H9 (cell line): ENCODE data around the gene ARVCF. TPM values are rescaled to one million over a fixed set of nuclear protein-coding genes. Genes with fewer than 3 reads are reported as not detected.

Source experiments
- DNase-seq: peaks from one replicate; pipeline ENCODE4 v3.0.0-alpha.2; 2017
- H2AFZ ChIP-seq: one replicate; pipeline ENCODE4 v1.6.1; 2013; ENCODE audit warnings: mild to moderate bottlenecking, low read length, control low read depth, moderate library complexity
- H2AK5ac ChIP-seq: 2 replicates; pipeline ENCODE4 v1.6.1; 2013; ENCODE audit warnings: low read length, control low read depth, mixed read lengths; ENCODE audit not compliant: insufficient read length
- H2BK120ac ChIP-seq: one replicate; pipeline ENCODE4 v1.6.1; 2013; ENCODE audit warnings: low read depth, mild to moderate bottlenecking, low read length, control low read depth, inconsistent platforms; ENCODE audit not compliant: poor library complexity, severe bottlenecking
- H2BK12ac ChIP-seq: 2 replicates; pipeline ENCODE4 v1.6.1; 2013; ENCODE audit warnings: low read length, control low read depth, mixed read lengths, low read depth; ENCODE audit not compliant: insufficient read length
- H2BK15ac ChIP-seq: 2 replicates; pipeline ENCODE4 v1.6.1; 2013; ENCODE audit warnings: low read depth, low read length, control low read depth
- H2BK20ac ChIP-seq: one replicate; pipeline ENCODE4 v1.6.1; 2013; ENCODE audit warnings: low read depth, mild to moderate bottlenecking, low read length, control low read depth, inconsistent platforms; ENCODE audit not compliant: poor library complexity, severe bottlenecking
- H2BK5ac ChIP-seq: 2 replicates; pipeline ENCODE4 v1.6.1; 2013; ENCODE audit warnings: low read length, control low read depth, mixed read lengths; ENCODE audit not compliant: insufficient read length
- H3K14ac ChIP-seq: 2 replicates; pipeline ENCODE4 v1.6.1; 2013; ENCODE audit warnings: low read length, control low read depth; ENCODE audit not compliant: insufficient read depth
- H3K18ac ChIP-seq: 2 replicates; pipeline ENCODE4 v1.6.1; 2013; ENCODE audit warnings: low read depth, mild to moderate bottlenecking, mixed read lengths, low read length, control low read depth; ENCODE audit not compliant: insufficient read length
- H3K23ac ChIP-seq: 2 replicates; pipeline ENCODE4 v1.6.1; 2013; ENCODE audit warnings: low read length, control low read depth, mixed read lengths, low read depth; ENCODE audit not compliant: insufficient read length
- H3K23me2 ChIP-seq: 2 replicates; pipeline ENCODE4 v1.6.1; 2013; ENCODE audit warnings: low read depth, mild to moderate bottlenecking, mixed read lengths, low read length, control low read depth; ENCODE audit not compliant: insufficient read length, poor library complexity, severe bottlenecking
- H3K27ac ChIP-seq: 2 replicates; pipeline ENCODE4 v1.5.1; 2013; ENCODE audit warnings: low read length, control low read depth, mixed read lengths, low read depth; ENCODE audit not compliant: insufficient read length
- H3K27me3 ChIP-seq: 2 replicates; pipeline ENCODE4 v1.6.1; 2013; ENCODE audit warnings: low read length, control low read depth, inconsistent platforms; ENCODE audit not compliant: insufficient read depth
- H3K4ac ChIP-seq: 2 replicates; pipeline ENCODE4 v1.6.1; 2013; ENCODE audit warnings: low read depth, mild to moderate bottlenecking, control low read depth, inconsistent platforms, low read length, moderate library complexity
- H3K4me1 ChIP-seq: 2 replicates; pipeline ENCODE4 v1.6.1; 2013; ENCODE audit warnings: low read length, control low read depth, inconsistent platforms; ENCODE audit not compliant: insufficient read depth
- H3K4me2 ChIP-seq: 2 replicates; pipeline ENCODE4 v1.6.1; 2013; ENCODE audit warnings: low read length, control low read depth, mixed read lengths; ENCODE audit not compliant: insufficient read length, insufficient read depth
- H3K56ac ChIP-seq: 2 replicates; pipeline ENCODE4 v1.6.1; 2013; ENCODE audit warnings: low read depth, mild to moderate bottlenecking, mixed read lengths, low read length, control low read depth; ENCODE audit not compliant: insufficient read length
- H3K79me1 ChIP-seq: 2 replicates; pipeline ENCODE4 v1.6.1; 2013; ENCODE audit warnings: low read depth, mild to moderate bottlenecking, moderate library complexity, low read length, control low read depth, inconsistent platforms; ENCODE audit not compliant: insufficient read depth, poor library complexity, severe bottlenecking
- H3K79me2 ChIP-seq: 2 replicates; pipeline ENCODE4 v1.6.1; 2013; ENCODE audit warnings: low read length, control low read depth, inconsistent platforms; ENCODE audit not compliant: insufficient read depth
- H3K9ac ChIP-seq: 2 replicates; pipeline ENCODE4 v1.6.1; 2013; ENCODE audit warnings: low read length, control low read depth, mixed read lengths; ENCODE audit not compliant: insufficient read length; ENCODE audit errors: extremely low read depth
- H3K9me3 ChIP-seq: one replicate; pipeline ENCODE4 v1.6.1; 2013; ENCODE audit warnings: low read depth, low read length, inconsistent platforms; ENCODE audit not compliant: control insufficient read depth
- H3T11ph ChIP-seq: one replicate; pipeline ENCODE4 v1.6.1; 2013; ENCODE audit warnings: mild to moderate bottlenecking, low read length, control low read depth, inconsistent platforms
- H4K20me1 ChIP-seq: one replicate; pipeline ENCODE4 v1.6.1; 2013; ENCODE audit not compliant: control insufficient read depth, insufficient read length, insufficient read depth
- H4K5ac ChIP-seq: 2 replicates; pipeline ENCODE4 v1.6.1; 2013; ENCODE audit warnings: low read depth, mild to moderate bottlenecking, mixed read lengths, low read length, control low read depth; ENCODE audit not compliant: insufficient read length
- H4K8ac ChIP-seq: replicated peaks from 2 replicates; pipeline ENCODE4 v1.6.1; 2013; ENCODE audit warnings: low read length, control low read depth, mixed read lengths, low read depth; ENCODE audit not compliant: insufficient read length
- H4K91ac ChIP-seq: 2 replicates; pipeline ENCODE4 v1.6.1; 2013; ENCODE audit warnings: low read depth, mild to moderate bottlenecking, moderate library complexity, mixed read lengths, low read length, control low read depth; ENCODE audit not compliant: insufficient read length
- H3K27ac Mint-ChIP-seq, 3 experiments: 2 replicates in 2 of 3; 3 replicates in 1 of 3; pipeline ENCODE4 v1.8.0; 2020 to 2021; ENCODE audit warnings: mixed read lengths in 3 of 3, mild to moderate bottlenecking in 1 of 3, moderate library complexity in 1 of 3
- H3K27me3 Mint-ChIP-seq: 2 replicates; pipeline ENCODE4 v1.8.0; 2021; ENCODE audit warnings: low read depth, mild to moderate bottlenecking, moderate library complexity, mixed read lengths
- H3K36me3 Mint-ChIP-seq, 3 experiments: 2 replicates in 2 of 3; 3 replicates in 1 of 3; pipeline ENCODE4 v1.8.0; 2020 to 2021; ENCODE audit warnings: low read depth in 3 of 3, mixed read lengths in 3 of 3; ENCODE audit not compliant: insufficient read depth in 1 of 3
- H3K4me1 Mint-ChIP-seq, 2 experiments: 2 replicates each; pipeline ENCODE4 v1.8.0; 2020; ENCODE audit warnings: mixed read lengths in 2 of 2
- H3K4me3 Mint-ChIP-seq, 2 experiments: 2 replicates in 1 of 2; 3 replicates in 1 of 2; pipeline ENCODE4 v1.8.0; 2020 to 2021; ENCODE audit warnings: mild to moderate bottlenecking in 2 of 2, mixed read lengths in 2 of 2, moderate library complexity in 1 of 2
- H3K9me3 Mint-ChIP-seq, 2 experiments: 2 replicates in 1 of 2; 3 replicates in 1 of 2; pipeline ENCODE4 v1.8.0; 2020; ENCODE audit warnings: mild to moderate bottlenecking in 2 of 2, mixed read lengths in 2 of 2, moderate library complexity in 1 of 2
- CTCF ChIP-seq: fragments of 200-600 bp; sonication (generic); conservative IDR thresholded peaks from 3 replicates; pipeline ENCODE4 v1.8.0; 2021; ENCODE audit warnings: antibody characterized with exemption, mild to moderate bottlenecking
- WGBS: extraction: QIAGEN DNeasy Blood & Tissue Kit; methylation state at CpG from one replicate; pipeline ENCODE4 v1.1.7; 2013; ENCODE audit warnings: missing lambda C conversion rate, low lambda C conversion rate, mixed read lengths; ENCODE audit not compliant: insufficient read length; ENCODE audit errors: extremely low coverage; 5-methylcytosine and 5-hydroxymethylcytosine counted together
- total RNA-seq: library from RNA; stranded (reverse); gene quantifications from 2 replicates; pipeline ENCODE4 v1.2.1, GENCODE V29; 2021

The ARVCF gene
- total RNA-seq, 1 experiment from 2014 or later, result 40.7 TPM

- WGBS, result no CpG with 5 or more reads among the region's 16 CpGs
- Histone ChIP-seq H3K9me3 (no peaks in the 10 kb centered on the region), H2BK12ac (no peak overlapping the region), H3K79me1 (no peaks in the 10 kb centered on the region), H2AFZ (no peak overlapping the region), H4K8ac (no peak overlapping the region), H3K23me2 (no peaks in the 10 kb centered on the region), H3T11ph (no peak overlapping the region), H3K4ac (no peak overlapping the region), H3K4me1 (peaks cover 6% of the 10 kb centered on the region; the same call in 1 of the 2 replicates), H2BK20ac (no peak overlapping the region), H4K91ac (no peak overlapping the region), H3K23ac (no peak overlapping the region), H3K14ac (no peak overlapping the region; the same call in 1 of the 2 replicates), H2AK5ac (no peak overlapping the region), H3K79me2 (no peaks in the 10 kb centered on the region), H3K4me2 (no peak overlapping the region), H4K20me1 (no peaks in the 10 kb centered on the region), H3K56ac (no peak overlapping the region), H2BK15ac (no peak overlapping the region), H2BK120ac (no peak overlapping the region), H3K27me3 (no peaks in the 10 kb centered on the region), H3K9ac (no peak overlapping the region), H2BK5ac (no peak overlapping the region), H3K27ac (no peak overlapping the region), H3K18ac (no peak overlapping the region), H4K5ac (no peak overlapping the region)
- DNase-seq, result no peak
- no peak for TF ChIP-seq CTCF
- Mint-ChIP-seq H3K9me3 (peaks cover 4 to 6% of the 10 kb centered on the region in 2 experiments; a peak in 4 of 5 replicates), H3K27me3 (no peaks in the 10 kb centered on the region; the same call in 1 of the 2 replicates), H3K27ac (peak overlapping the region; percentile 70 to 83 (median 70); a peak in 3 of 7 replicates), H3K4me3 (peak overlapping the region in 1 of 2 experiments; percentile 71; a peak in 3 of 5 replicates), H3K36me3 (peaks cover 0 to 5% (median 0%) of the 10 kb centered on the region in 3 experiments; a peak in 3 of 7 replicates), H3K4me1 (peaks cover 29 to 33% of the 10 kb centered on the region in 2 experiments)
Measured at GRCh38 chr22:19998232-19998951, 18.2 kb downstream of the ARVCF start.
